ENCODE data around the gene NLE1. TPM values are rescaled to one million over a fixed set of nuclear protein-coding genes. Genes with fewer than 3 reads are reported as not detected.
"Not testable (repeated sequence)": the region's sequence is repeated elsewhere in the genome, so short reads cannot be mapped to it uniquely, and the experiment has no call there.

The NLE1 gene
- total RNA-seq, 6 experiments from 2014 or later = 4.9 to 12.3 (median 5.9) TPM

- no peak for DNase-seq
- 100% methylated on average over 1 of the region's 1 CpG for WGBS (ENCODE audit: insufficient coverage, low coverage, low lambda C conversion rate, missing lambda C conversion rate)
- Histone ChIP-seq H3K27me3 (no peaks in the 10 kb centered on the region), H3K36me3 (peaks cover 0 to 3% (median 0%) of the 10 kb centered on the region in 4 donors), H3K4me3 (no peak overlapping the region), H3K4me1 (no peaks in the 10 kb centered on the region), H3K27ac (no peak overlapping the region), H3K9me3 (no peaks in the 10 kb centered on the region)
- no peak for ATAC-seq
- intact Hi-C loops (cut with DNase I) = loop anchor here in 1 of 2 donors (10.0 kb wide), 1 partner anchor 101 kb away; no protein-coding TSS in a partner anchor
- no peak for TF ChIP-seq POLR2A (IDR thresholded peaks at IDR 0.05)
- TF ChIP-seq, protein P1, sequence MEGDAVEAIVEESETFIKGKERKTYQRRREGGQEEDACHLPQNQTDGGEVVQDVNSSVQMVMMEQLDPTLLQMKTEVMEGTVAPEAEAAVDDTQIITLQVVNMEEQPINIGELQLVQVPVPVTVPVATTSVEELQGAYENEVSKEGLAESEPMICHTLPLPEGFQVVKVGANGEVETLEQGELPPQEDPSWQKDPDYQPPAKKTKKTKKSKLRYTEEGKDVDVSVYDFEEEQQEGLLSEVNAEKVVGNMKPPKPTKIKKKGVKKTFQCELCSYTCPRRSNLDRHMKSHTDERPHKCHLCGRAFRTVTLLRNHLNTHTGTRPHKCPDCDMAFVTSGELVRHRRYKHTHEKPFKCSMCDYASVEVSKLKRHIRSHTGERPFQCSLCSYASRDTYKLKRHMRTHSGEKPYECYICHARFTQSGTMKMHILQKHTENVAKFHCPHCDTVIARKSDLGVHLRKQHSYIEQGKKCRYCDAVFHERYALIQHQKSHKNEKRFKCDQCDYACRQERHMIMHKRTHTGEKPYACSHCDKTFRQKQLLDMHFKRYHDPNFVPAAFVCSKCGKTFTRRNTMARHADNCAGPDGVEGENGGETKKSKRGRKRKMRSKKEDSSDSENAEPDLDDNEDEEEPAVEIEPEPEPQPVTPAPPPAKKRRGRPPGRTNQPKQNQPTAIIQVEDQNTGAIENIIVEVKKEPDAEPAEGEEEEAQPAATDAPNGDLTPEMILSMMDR (IDR thresholded peaks at IDR 0.05) = no peak
Observed at GRCh38 chr17:35095741-35096140, 46.4 kb downstream of the NLE1 start.

DNA sequence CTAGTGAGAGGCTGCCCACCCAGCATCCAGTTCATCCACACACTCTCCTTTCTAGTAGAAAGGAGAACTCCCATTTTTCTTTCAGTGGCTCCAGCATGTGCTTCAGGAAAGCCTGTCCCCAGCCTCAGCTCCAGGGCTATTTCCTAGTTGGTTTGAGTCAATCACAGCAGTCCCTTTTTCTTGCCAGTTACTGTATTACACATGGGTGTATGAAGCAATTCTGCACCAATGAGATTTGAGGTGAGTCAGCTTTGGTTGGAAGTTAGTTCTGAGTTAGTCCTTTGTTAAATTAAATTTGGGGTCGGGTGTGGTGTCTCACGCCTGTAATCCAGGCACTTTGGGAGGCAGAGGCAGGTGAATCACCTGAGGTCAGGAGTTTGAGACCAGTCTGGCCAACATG lies 47.2 kb downstream of the NLE1 start:
- intact Hi-C loops (cut with DNase I) = loop anchor here in 1 of 2 donors (10.0 kb wide), 1 partner anchor 100 kb away; no protein-coding TSS in a partner anchor

GRCh38 chr17:35090707-35091106 lies 51.4 kb downstream of the NLE1 start:
- H3K27ac ChIP-seq, H3K9me3 ChIP-seq, DNase-seq, H3K4me3 ChIP-seq, H3K36me3 ChIP-seq, ATAC-seq, H3K27me3 ChIP-seq: not testable (repeated sequence)
- intact Hi-C loops (cut with DNase I) = loop anchor here in 1 of 2 donors (10.0 kb wide), 1 partner anchor 96 kb away; no protein-coding TSS in a partner anchor
- WGBS (ENCODE audit: insufficient coverage, low coverage, low lambda C conversion rate, missing lambda C conversion rate) = 85% methylated on average over 11 of the region's 11 CpGs
- H3K4me1 ChIP-seq = peaks cover 0 to 18% (median 5%) of the 10 kb centered on the region in 4 donors

More for the DNA sequence above, 47.2 kb downstream of the NLE1 start:
- no peaks in the 10 kb centered on the region for H3K36me3 ChIP-seq
- H3K9me3 ChIP-seq = no peaks in the 10 kb centered on the region
- DNase-seq (no peak), ATAC-seq (peak in 1 of 4 donors; percentile 65)
- no peaks in the 10 kb centered on the region for H3K4me1 ChIP-seq
- TF ChIP-seq POLR2A (IDR thresholded peaks at IDR 0.05) = no peak
- TF ChIP-seq, protein P1 (IDR thresholded peaks at IDR 0.05) = no peak
- H3K4me3 ChIP-seq = no peak overlapping the region
- H3K27me3 ChIP-seq = no peaks in the 10 kb centered on the region
- H3K27ac ChIP-seq = no peak overlapping the region
- WGBS (ENCODE audit: insufficient coverage, low coverage, low lambda C conversion rate, missing lambda C conversion rate) = no CpG with 5 or more reads among the region's 2 CpGs

DNA sequence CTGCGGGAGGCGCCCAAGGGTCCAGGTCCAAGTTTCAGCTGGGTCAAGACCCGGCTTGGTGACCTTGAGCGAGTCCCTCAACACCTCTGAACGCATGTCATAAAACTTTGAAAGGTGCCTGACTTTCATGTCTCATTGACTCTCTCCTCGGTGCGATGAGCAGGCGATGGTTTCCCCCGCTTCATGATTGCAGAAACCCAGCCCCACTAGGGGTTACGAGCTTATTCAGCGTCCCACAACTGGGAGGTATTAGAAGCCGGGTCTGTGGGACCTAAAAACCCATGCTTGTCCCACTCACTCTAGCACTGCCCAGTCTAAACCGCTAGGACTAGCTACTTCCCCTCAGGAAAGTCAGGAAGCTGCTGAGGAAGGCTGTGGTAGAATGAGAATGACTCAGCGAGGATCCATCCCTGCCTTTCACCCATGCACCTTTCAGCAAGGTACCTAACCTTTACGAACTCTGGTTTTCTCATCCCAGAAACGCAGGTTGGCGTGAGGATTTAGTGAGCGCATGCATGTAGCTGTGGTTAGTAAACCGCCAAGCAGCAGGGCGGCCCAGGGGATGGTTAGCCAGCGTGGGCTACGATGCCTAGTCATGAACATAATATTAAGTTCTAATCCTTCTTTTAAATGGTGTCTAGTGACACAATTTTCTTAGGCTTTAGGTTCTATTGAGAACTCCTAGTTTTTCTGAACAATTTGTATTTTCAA lies 52.4 kb downstream of the NLE1 start:
- TF ChIP-seq POLR2A (IDR thresholded peaks at IDR 0.05) = no peak
- TF ChIP-seq, protein P1 (IDR thresholded peaks at IDR 0.05) = no peak
- ATAC-seq (peak; percentile 2 to 15 (median 12)), DNase-seq (peak in 1 of 3 donors; percentile 49)
- no peaks in the 10 kb centered on the region for H3K9me3 ChIP-seq
- peak overlapping the region; percentile 31 to 53 (median 33) for H3K27ac ChIP-seq
- WGBS (ENCODE audit: insufficient coverage, low coverage, low lambda C conversion rate, missing lambda C conversion rate) = 42% methylated on average over 7 of the region's 22 CpGs
- no peaks in the 10 kb centered on the region for H3K36me3 ChIP-seq
- peak overlapping the region; percentile 87 to 97 (median 89) for H3K4me3 ChIP-seq
- no peaks in the 10 kb centered on the region for H3K27me3 ChIP-seq
- H3K4me1 ChIP-seq = peaks cover 0 to 19% (median 5%) of the 10 kb centered on the region in 4 donors
- intact Hi-C loops (cut with DNase I) = loop anchor here in 1 of 2 donors (10.0 kb wide), 1 partner anchor 95 kb away; no protein-coding TSS in a partner anchor

All from right lobe of liver (tissue), 6 donors.